HEK293 (cell line): ENCODE measurements around the gene RNF217.

Experiments used
- CTCF ChIA-PET: fragments of 350-600 bp; formaldehyde crosslinking; extraction: SDS; loops from one replicate; lab custom pipeline; 2021; ENCODE audit warnings: antibody characterized with exemption; lab: Yijun Ruan, JAX
- POLR2A ChIA-PET: fragments of 300-600 bp; formaldehyde crosslinking; extraction: SDS; loops from one replicate; lab custom pipeline; 2020; ENCODE audit warnings: antibody characterized with exemption, inconsistent platforms; lab: Yijun Ruan, JAX
- H3K27ac ChIP-seq: fragments of 200-500 bp; sonication (Bioruptor generic); 2 replicates; pipeline ENCODE4 v1.5.1; 2014; ENCODE audit warnings: low read depth, low read length, control low read depth, inconsistent platforms; ENCODE audit errors: extremely low read depth
- H3K36me3 ChIP-seq, 2 experiments: fragments of 200-500 bp in 1 of 2; sonication (Bioruptor generic) in 1 of 2; 1 replicate in 1 of 2; 2 replicates in 1 of 2; pipeline ENCODE4 v1.5.1; 2014 to 2017; ENCODE audit warnings: inconsistent platforms in 2 of 2, low read length in 2 of 2; ENCODE audit not compliant: control insufficient read depth in 2 of 2, insufficient read depth in 1 of 2
- H3K4me1 ChIP-seq: fragments of 200-500 bp; sonication (Bioruptor generic); 2 replicates; pipeline ENCODE4 v1.5.1; 2014; ENCODE audit warnings: mild to moderate bottlenecking, low read length, inconsistent platforms; ENCODE audit not compliant: control insufficient read depth, insufficient read depth
- H3K4me3 ChIP-seq: 2 replicates; pipeline ENCODE4 v1.5.1; 2011; ENCODE audit warnings: low read depth, mild to moderate bottlenecking, control low read depth, low read length, moderate library complexity
- H3K9me3 ChIP-seq: fragments of 200-500 bp; sonication (Bioruptor generic); 2 replicates; pipeline ENCODE4 v1.5.1; 2014; ENCODE audit warnings: low read depth, low read length, inconsistent platforms; ENCODE audit not compliant: control insufficient read depth, insufficient read depth
- FEZF1 ChIP-seq: fragments of 450-650 bp; formaldehyde crosslinking; IDR thresholded peaks from 2 replicates; pipeline ENCODE4 v1.5.1; 2016; ENCODE audit warnings: missing biosample characterization, missing genetic modification characterization
- HOXA7 ChIP-seq: sonication (generic); formaldehyde crosslinking; IDR thresholded peaks from 2 replicates; pipeline ENCODE4 v1.8.1; 2022; ENCODE audit warnings: missing genetic modification reagents, borderline replicate concordance
- HOXC10 ChIP-seq: sonication (generic); formaldehyde crosslinking; IDR thresholded peaks from 2 replicates; pipeline ENCODE4 v1.8.1; 2023; ENCODE audit warnings: mild to moderate bottlenecking, missing genetic modification reagents
- KLF8 ChIP-seq: fragments of 450-650 bp; formaldehyde crosslinking; IDR thresholded peaks from 2 replicates; pipeline ENCODE4 v1.5.1; 2016; ENCODE audit warnings: missing biosample characterization, missing genetic modification characterization
- PATZ1 ChIP-seq: fragments of 450-650 bp; formaldehyde crosslinking; IDR thresholded peaks from 2 replicates; pipeline ENCODE4 v1.5.1; 2016; ENCODE audit warnings: missing biosample characterization, missing genetic modification characterization
- SALL2 ChIP-seq: fragments of 450-650 bp; formaldehyde crosslinking; IDR thresholded peaks from 2 replicates; pipeline ENCODE4 v1.5.0; 2017; ENCODE audit warnings: missing biosample characterization, mild to moderate bottlenecking, missing genetic modification characterization, borderline replicate concordance
- WT1 ChIP-seq: fragments of 450-650 bp; formaldehyde crosslinking; IDR thresholded peaks from 2 replicates; pipeline ENCODE4 v1.5.1; 2016; ENCODE audit warnings: missing biosample characterization, missing genetic modification characterization
- ZBTB11 ChIP-seq: fragments of 450-650 bp; formaldehyde crosslinking; conservative IDR thresholded peaks from 2 replicates; pipeline ENCODE4 v1.5.1; 2016; ENCODE audit warnings: low read depth, missing biosample characterization, missing genetic modification characterization
- ZBTB21 ChIP-seq: fragments of 450-650 bp; formaldehyde crosslinking; IDR thresholded peaks from 2 replicates; pipeline ENCODE4 v1.5.1; 2017; ENCODE audit warnings: missing biosample characterization, missing genetic modification characterization
- ZEB2 ChIP-seq: fragments of 450-650 bp; formaldehyde crosslinking; IDR thresholded peaks from 2 replicates; pipeline ENCODE4 v1.5.1; 2016; ENCODE audit warnings: missing biosample characterization, missing genetic modification characterization
- ZNF2 ChIP-seq: fragments of 450-650 bp; formaldehyde crosslinking; IDR thresholded peaks from 2 replicates; pipeline ENCODE4 v1.5.1; 2016; ENCODE audit warnings: missing biosample characterization, missing genetic modification characterization
- ZNF202 ChIP-seq: fragments of 450-650 bp; formaldehyde crosslinking; IDR thresholded peaks from 2 replicates; pipeline ENCODE4 v1.5.1; 2016; ENCODE audit warnings: missing biosample characterization, missing genetic modification characterization, borderline replicate concordance
- ZNF23 ChIP-seq: fragments of 450-650 bp; formaldehyde crosslinking; IDR thresholded peaks from 2 replicates; pipeline ENCODE4 v1.5.1; 2016; ENCODE audit warnings: missing biosample characterization, missing genetic modification characterization, borderline replicate concordance
- ZNF324 ChIP-seq: fragments of 450-650 bp; formaldehyde crosslinking; IDR thresholded peaks from 2 replicates; pipeline ENCODE4 v1.5.1; 2016; ENCODE audit warnings: missing biosample characterization, missing genetic modification characterization
- ZNF350 ChIP-seq: fragments of 450-650 bp; formaldehyde crosslinking; IDR thresholded peaks from 2 replicates; pipeline ENCODE4 v1.5.0; 2017; ENCODE audit warnings: missing biosample characterization, mild to moderate bottlenecking, missing genetic modification characterization
- ZNF362 ChIP-seq: fragments of 450-650 bp; formaldehyde crosslinking; IDR thresholded peaks from 2 replicates; pipeline ENCODE4 v1.5.1; 2016; ENCODE audit warnings: missing biosample characterization, missing genetic modification characterization
- ZNF391 ChIP-seq: fragments of 450-650 bp; formaldehyde crosslinking; IDR thresholded peaks from 2 replicates; pipeline ENCODE4 v1.5.1; 2016; ENCODE audit warnings: low read depth, missing biosample characterization, missing genetic modification characterization, borderline replicate concordance
- ZNF510 ChIP-seq: fragments of 450-650 bp; formaldehyde crosslinking; IDR thresholded peaks from 2 replicates; pipeline ENCODE4 v1.5.1; 2018; ENCODE audit warnings: mild to moderate bottlenecking, missing genetic modification characterization, missing biosample characterization; ENCODE audit not compliant: insufficient replicate concordance
- ZNF548 ChIP-seq: fragments of 450-650 bp; formaldehyde crosslinking; IDR thresholded peaks from 2 replicates; pipeline ENCODE4 v1.5.1; 2016; ENCODE audit warnings: missing biosample characterization, missing genetic modification characterization
- ZNF768 ChIP-seq: fragments of 450-650 bp; formaldehyde crosslinking; IDR thresholded peaks from 2 replicates; pipeline ENCODE4 v1.5.1; 2018; ENCODE audit warnings: missing biosample characterization, mild to moderate bottlenecking, missing genetic modification characterization
- ZNF830 ChIP-seq: fragments of 450-650 bp; IDR thresholded peaks from 2 replicates; pipeline ENCODE4 v1.5.0; 2018; ENCODE audit warnings: missing biosample characterization, missing genetic modification characterization, low read depth, mild to moderate bottlenecking, moderate library complexity
- ZXDB ChIP-seq: fragments of 450-650 bp; formaldehyde crosslinking; IDR thresholded peaks from 2 replicates; pipeline ENCODE4 v1.5.1; 2016; ENCODE audit warnings: missing biosample characterization, missing genetic modification characterization
- TF ChIP-seq, protein P1 (sequence below): fragments of 450-650 bp; formaldehyde crosslinking; IDR thresholded peaks from 2 replicates; pipeline ENCODE4 v1.5.1; 2016; ENCODE audit warnings: missing biosample characterization, missing genetic modification characterization
- TF ChIP-seq, protein P2 (sequence below): fragments of 450-650 bp; formaldehyde crosslinking; IDR thresholded peaks from 2 replicates; pipeline ENCODE4 v1.5.1; 2017; ENCODE audit warnings: missing biosample characterization, missing genetic modification characterization
- TF ChIP-seq, protein P3 (sequence below): fragments of 450-650 bp; formaldehyde crosslinking; IDR thresholded peaks from 2 replicates; pipeline ENCODE4 v1.5.1; 2016; ENCODE audit warnings: missing biosample characterization, missing genetic modification characterization, low read depth

RNF217 gene

GRCh38 chr6:125046107-125046925 lies 84.1 kb downstream of the RNF217 start (continued):
- TF ChIP-seq ZNF23 (tag by site-specific recombination) (no peak), HOXC10 (CRISPR knock-in tag) (no peak), HOXA7 (CRISPR knock-in tag) (no peak), ZNF202 (tag by site-specific recombination) (no peak), ZNF830 (tag by site-specific recombination) (no peak), WT1 (peak; percentile 66), ZBTB21 (tag by site-specific recombination) (no peak), ZBTB11 (tag by site-specific recombination) (no peak), ZNF548 (no peak), PATZ1 (peak; percentile 40; the same call in 1 of the 2 replicates)
- TF ChIP-seq, protein P1, sequence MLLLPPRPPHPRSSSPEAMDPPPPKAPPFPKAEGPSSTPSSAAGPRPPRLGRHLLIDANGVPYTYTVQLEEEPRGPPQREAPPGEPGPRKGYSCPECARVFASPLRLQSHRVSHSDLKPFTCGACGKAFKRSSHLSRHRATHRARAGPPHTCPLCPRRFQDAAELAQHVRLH (tag by site-specific recombination) = peak; percentile 56; the same call in 1 of the 2 replicates
- TF ChIP-seq, protein P2, sequence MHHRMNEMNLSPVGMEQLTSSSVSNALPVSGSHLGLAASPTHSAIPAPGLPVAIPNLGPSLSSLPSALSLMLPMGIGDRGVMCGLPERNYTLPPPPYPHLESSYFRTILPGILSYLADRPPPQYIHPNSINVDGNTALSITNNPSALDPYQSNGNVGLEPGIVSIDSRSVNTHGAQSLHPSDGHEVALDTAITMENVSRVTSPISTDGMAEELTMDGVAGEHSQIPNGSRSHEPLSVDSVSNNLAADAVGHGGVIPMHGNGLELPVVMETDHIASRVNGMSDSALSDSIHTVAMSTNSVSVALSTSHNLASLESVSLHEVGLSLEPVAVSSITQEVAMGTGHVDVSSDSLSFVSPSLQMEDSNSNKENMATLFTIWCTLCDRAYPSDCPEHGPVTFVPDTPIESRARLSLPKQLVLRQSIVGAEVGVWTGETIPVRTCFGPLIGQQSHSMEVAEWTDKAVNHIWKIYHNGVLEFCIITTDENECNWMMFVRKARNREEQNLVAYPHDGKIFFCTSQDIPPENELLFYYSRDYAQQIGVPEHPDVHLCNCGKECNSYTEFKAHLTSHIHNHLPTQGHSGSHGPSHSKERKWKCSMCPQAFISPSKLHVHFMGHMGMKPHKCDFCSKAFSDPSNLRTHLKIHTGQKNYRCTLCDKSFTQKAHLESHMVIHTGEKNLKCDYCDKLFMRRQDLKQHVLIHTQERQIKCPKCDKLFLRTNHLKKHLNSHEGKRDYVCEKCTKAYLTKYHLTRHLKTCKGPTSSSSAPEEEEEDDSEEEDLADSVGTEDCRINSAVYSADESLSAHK (tag by site-specific recombination) = no peak
- TF ChIP-seq, all 188 proteins: peak for 30

DNA sequence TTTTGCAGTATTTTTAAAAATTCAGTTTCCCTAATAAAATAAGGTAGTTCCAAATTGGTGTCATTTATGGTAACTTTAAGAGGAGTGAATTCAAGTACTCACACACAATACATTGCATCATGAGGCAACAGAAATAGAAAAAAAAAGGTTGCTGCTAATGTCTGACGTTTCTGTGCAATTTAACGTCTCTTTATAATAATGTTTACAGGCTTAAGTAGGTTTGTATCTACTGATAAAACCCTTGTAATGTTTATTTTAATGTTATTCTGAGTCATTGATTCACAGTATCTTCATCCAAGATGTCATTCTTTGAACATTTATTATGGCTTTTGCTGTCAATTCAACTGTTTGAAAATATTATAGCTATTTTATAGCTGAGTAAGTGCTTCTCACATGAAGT lies 86.0 kb downstream of the RNF217 start:
- ChIA-PET CTCF (no interaction called here), POLR2A (no interaction called here)
- Histone ChIP-seq H3K9me3 (no peaks in the 10 kb centered on the region), H3K27ac (no peak overlapping the region), H3K36me3 (no peaks in the 10 kb centered on the region), H3K4me1 (peaks cover 49% of the 10 kb centered on the region), H3K4me3 (no peak overlapping the region)
- TF ChIP-seq KLF8 (tag by site-specific recombination) (peak; percentile 32; the same call in 1 of the 2 replicates), ZNF350 (tag by site-specific recombination) (no peak), ZEB2 (peak; percentile 50), ZNF2 (tag by site-specific recombination) (no peak), ZNF362 (tag by site-specific recombination) (0 out of 2 replicates have a peak, but pooled peaks have one; percentile 33), ZNF768 (tag by site-specific recombination) (no peak), HOXA7 (CRISPR knock-in tag) (no peak), ZNF510 (tag by site-specific recombination) (no peak), ZBTB21 (tag by site-specific recombination) (no peak), ZNF324 (tag by site-specific recombination) (no peak), ZXDB (tag by site-specific recombination) (peak; percentile 41; the same call in 1 of the 2 replicates), ZNF391 (tag by site-specific recombination) (no peak), SALL2 (tag by site-specific recombination) (no peak), FEZF1 (tag by site-specific recombination) (peak; percentile 50; the same call in 1 of the 2 replicates)
- TF ChIP-seq, protein P3, sequence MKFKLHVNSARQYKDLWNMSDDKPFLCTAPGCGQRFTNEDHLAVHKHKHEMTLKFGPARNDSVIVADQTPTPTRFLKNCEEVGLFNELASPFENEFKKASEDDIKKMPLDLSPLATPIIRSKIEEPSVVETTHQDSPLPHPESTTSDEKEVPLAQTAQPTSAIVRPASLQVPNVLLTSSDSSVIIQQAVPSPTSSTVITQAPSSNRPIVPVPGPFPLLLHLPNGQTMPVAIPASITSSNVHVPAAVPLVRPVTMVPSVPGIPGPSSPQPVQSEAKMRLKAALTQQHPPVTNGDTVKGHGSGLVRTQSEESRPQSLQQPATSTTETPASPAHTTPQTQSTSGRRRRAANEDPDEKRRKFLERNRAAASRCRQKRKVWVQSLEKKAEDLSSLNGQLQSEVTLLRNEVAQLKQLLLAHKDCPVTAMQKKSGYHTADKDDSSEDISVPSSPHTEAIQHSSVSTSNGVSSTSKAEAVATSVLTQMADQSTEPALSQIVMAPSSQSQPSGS (tag by site-specific recombination) = peak; percentile 46
